H4 (cell line): ENCODE results near the gene CHAF1B. TPM values are rescaled to one million over a fixed set of nuclear protein-coding genes. Genes with fewer than 3 reads are reported as not detected.

Experiments
- DNase-seq: peaks from one replicate; pipeline ENCODE4 v3.0.0-alpha.2; 2015; ENCODE audit warnings: low spot score
- total RNA-seq: library from RNA; depleted of rRNA; stranded (reverse); fragments of >200 nt; shearing (Covaris generic); gene quantifications from 2 replicates; pipeline ENCODE4 v1.2.3, GENCODE V29; 2014; rRNA removed

CHAF1B gene
- total RNA-seq, 1 experiment from 2014 or later: 19.2 TPM

- DNase-seq: no peak
These were observed 78.8 kb downstream of the CHAF1B start for GRCh38 chr21:36463991-36464390.

DNA sequence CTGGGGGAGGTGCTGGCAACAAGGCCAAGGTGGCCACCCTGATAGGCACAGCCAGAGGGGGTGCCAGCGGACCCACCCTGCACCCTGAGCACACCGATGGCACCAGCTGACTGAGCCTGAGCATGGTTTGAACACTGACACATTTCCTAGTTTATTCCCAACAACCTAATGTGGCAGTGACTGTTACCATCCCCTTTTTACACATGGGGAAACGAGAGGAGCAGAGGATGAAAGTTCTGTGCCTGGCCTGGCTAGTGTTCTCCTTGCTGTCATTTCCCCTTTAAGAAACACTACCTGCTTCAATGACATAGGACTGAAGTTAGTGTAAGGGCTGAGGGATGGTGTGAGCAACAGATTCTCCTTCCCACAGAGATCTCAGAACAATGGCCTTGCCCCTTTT lies 79.4 kb downstream of the CHAF1B start:
- no peak for DNase-seq

DNA sequence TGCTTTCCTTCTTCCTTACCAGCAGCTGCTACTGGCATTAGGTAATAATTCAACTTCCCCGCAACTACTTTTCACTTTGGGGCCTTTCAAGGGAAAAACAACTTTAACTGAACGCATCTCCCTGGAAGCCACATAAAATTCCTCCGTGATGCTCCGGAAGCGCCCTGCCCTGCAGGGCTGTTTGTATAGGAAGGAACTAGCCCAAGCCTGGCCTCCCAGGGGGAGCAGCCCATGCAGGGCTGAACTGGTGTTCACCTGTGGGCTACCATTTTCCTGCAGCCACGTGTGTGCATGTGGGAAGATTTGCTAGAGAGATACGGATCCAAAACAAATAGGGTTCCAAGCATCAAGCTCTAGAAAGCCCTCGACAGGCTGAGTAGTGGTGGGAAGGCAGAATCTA lies 80.3 kb downstream of the CHAF1B start:
- no peak for DNase-seq

GRCh38 chr21:36466061-36466511 lies 80.9 kb downstream of the CHAF1B start:
- DNase-seq: no peak

Other genes starting within 250 kb of the CHAF1B start
- gene DOP1B, start 228.6 kb upstream of the CHAF1B start, total RNA-seq: 1.2 and 1.5 TPM in 2 replicates
- gene MORC3, start 65.2 kb upstream of the CHAF1B start, total RNA-seq: 14.3 and 17.7 TPM in 2 replicates
- not detected in 2 replicates for gene CLDN14, start 94.7 kb downstream of the CHAF1B start, total RNA-seq